ENCODE measurements around the gene FLNA.

Gene FLNA

GRCh38 chrX:154378059-154378798 is 3.8 kb upstream of the FLNA start:
- Histone ChIP-seq H3K4me3 (replicated peaks; ENCODE audit: insufficient read depth, low read length) (peak overlapping the region; percentile 37), H3K27me3 (ENCODE audit: insufficient read depth, poor library complexity, severe bottlenecking) (no peaks in the 10 kb centered on the region), H3K27ac (replicated peaks) (peak overlapping the region; percentile 77)
- TF ChIP-seq POLR2AphosphoS5 (IDR thresholded peaks at IDR 0.05; ENCODE audit: low read depth) (peak; percentile 41; the same call in 1 of the 2 replicates), GABPA (IDR thresholded peaks at IDR 0.05; ENCODE audit: low read depth) (no peak)
- DNase-seq (ENCODE audit: low read depth in 1 of 2, low spot score in 1 of 2), result peak; percentile 24 to 50

GRCh38 chrX:154376774-154377173 is 2.3 kb upstream of the FLNA start:
- Histone ChIP-seq H3K4me3 (replicated peaks; ENCODE audit: insufficient read depth, low read length) (no peak overlapping the region), H3K27ac (replicated peaks) (no peak overlapping the region), H3K27me3 (ENCODE audit: insufficient read depth, poor library complexity, severe bottlenecking) (no peaks in the 10 kb centered on the region)
- TF ChIP-seq REST (IDR thresholded peaks at IDR 0.05; ENCODE audit: insufficient replicate concordance, low read depth) (no peak), CTCF (IDR thresholded peaks at IDR 0.05; ENCODE audit: insufficient read depth, low read length) (no peak), GABPA (IDR thresholded peaks at IDR 0.05; ENCODE audit: low read depth) (no peak), POLR2AphosphoS5 (IDR thresholded peaks at IDR 0.05; ENCODE audit: low read depth) (no peak), SPI1 (IDR thresholded peaks at IDR 0.05; ENCODE audit: borderline replicate concordance, low read depth) (no peak)
- no peak for DNase-seq (ENCODE audit: low read depth in 1 of 2, low spot score in 1 of 2)

- no peak for DNase-seq (ENCODE audit: low read depth in 1 of 2, low spot score in 1 of 2)
- Histone ChIP-seq H3K27me3 (ENCODE audit: insufficient read depth, poor library complexity, severe bottlenecking) (no peaks in the 10 kb centered on the region), H3K27ac (replicated peaks) (no peak overlapping the region), H3K4me3 (replicated peaks; ENCODE audit: insufficient read depth, low read length) (no peak overlapping the region)
- TF ChIP-seq SPI1 (IDR thresholded peaks at IDR 0.05; ENCODE audit: borderline replicate concordance, low read depth) (no peak), REST (IDR thresholded peaks at IDR 0.05; ENCODE audit: insufficient replicate concordance, low read depth) (no peak), POLR2AphosphoS5 (IDR thresholded peaks at IDR 0.05; ENCODE audit: low read depth) (no peak), CTCF (IDR thresholded peaks at IDR 0.05; ENCODE audit: insufficient read depth, low read length) (no peak), GABPA (IDR thresholded peaks at IDR 0.05; ENCODE audit: low read depth) (no peak)
Measured at GRCh38 chrX:154375156-154375504, 696 bp upstream of the FLNA start.

GRCh38 chrX:154373340-154374306 is 811 bp downstream of the FLNA start:
- no peaks in the 10 kb centered on the region for H3K27me3 ChIP-seq (ENCODE audit: insufficient read depth, poor library complexity, severe bottlenecking)
- DNase-seq (ENCODE audit: low read depth in 1 of 2, low spot score in 1 of 2), result peak; percentile 29 to 36
- no peak for TF ChIP-seq SPI1 (IDR thresholded peaks at IDR 0.05; ENCODE audit: borderline replicate concordance, low read depth)
- TF ChIP-seq GABPA (IDR thresholded peaks at IDR 0.05; ENCODE audit: low read depth), result no peak
- TF ChIP-seq CTCF (IDR thresholded peaks at IDR 0.05; ENCODE audit: insufficient read depth, low read length), result peak; percentile 17
- no peak for TF ChIP-seq POLR2AphosphoS5 (IDR thresholded peaks at IDR 0.05; ENCODE audit: low read depth)
- TF ChIP-seq REST (IDR thresholded peaks at IDR 0.05; ENCODE audit: insufficient replicate concordance, low read depth), result no peak
- H3K27ac ChIP-seq (replicated peaks), result no peak overlapping the region
- no peak overlapping the region for H3K4me3 ChIP-seq (replicated peaks; ENCODE audit: insufficient read depth, low read length)

Measured in HL-60 (cell line).